NCI-H69 (cell line): ENCODE results near the gene PTPRN2.
"Not testable (repeated sequence)": the region's sequence is repeated elsewhere in the genome, so short reads cannot be mapped to it uniquely, and the experiment has no call there.

Experiments used
- DNase-seq: peaks from one replicate; lab custom pipeline; 2025; lab: John Stamatoyannopoulos, UW

PTPRN2 gene

GRCh38 chr7:158516524-158516923 is 71.1 kb downstream of the PTPRN2 start:
- DNase-seq, result no peak

- DNase-seq, result no peak
Measured at GRCh38 chr7:158512869-158513268, 74.8 kb downstream of the PTPRN2 start.

- DNase-seq, result no peak
Measured at GRCh38 chr7:158512042-158512441, 75.6 kb downstream of the PTPRN2 start.

GRCh38 chr7:158508802-158509385 is 78.7 kb downstream of the PTPRN2 start:
- peak; percentile 77 for DNase-seq

- DNase-seq, result peak; percentile 95
Measured at GRCh38 chr7:158508321-158508720, 79.3 kb downstream of the PTPRN2 start.

- DNase-seq, result no peak
Measured at GRCh38 chr7:158507917-158508316, 79.7 kb downstream of the PTPRN2 start.

GRCh38 chr7:158507175-158507574 is 80.4 kb downstream of the PTPRN2 start:
- DNase-seq, result not testable (repeated sequence)

- no peak for DNase-seq
Measured at GRCh38 chr7:158506626-158507025, 81.0 kb downstream of the PTPRN2 start.

GRCh38 chr7:158505683-158506082 is 81.9 kb downstream of the PTPRN2 start:
- no peak for DNase-seq

GRCh38 chr7:158502068-158502750 is 85.4 kb downstream of the PTPRN2 start:
- no peak for DNase-seq

GRCh38 chr7:158501393-158502067 is 86.1 kb downstream of the PTPRN2 start:
- no peak for DNase-seq

GRCh38 chr7:158500651-158501052 is 87.0 kb downstream of the PTPRN2 start:
- DNase-seq, result no peak

- DNase-seq, result peak; percentile 45
Measured at GRCh38 chr7:158499082-158499455, 88.6 kb downstream of the PTPRN2 start.

- DNase-seq, result peak; percentile 45
Measured at GRCh38 chr7:158498443-158499081, 89.1 kb downstream of the PTPRN2 start.

GRCh38 chr7:158497627-158498026 is 90.0 kb downstream of the PTPRN2 start:
- no peak for DNase-seq

- DNase-seq, result peak; percentile 90
Measured at GRCh38 chr7:158495786-158496185, 91.8 kb downstream of the PTPRN2 start.

- DNase-seq, result peak; percentile 71
Measured at GRCh38 chr7:158495216-158495615, 92.4 kb downstream of the PTPRN2 start.

GRCh38 chr7:158494643-158495042 is 93.0 kb downstream of the PTPRN2 start:
- peak; percentile 59 for DNase-seq

- DNase-seq, result peak; percentile 66
Measured at GRCh38 chr7:158494162-158494586, 93.4 kb downstream of the PTPRN2 start.

- DNase-seq, result peak; percentile 40
Measured at GRCh38 chr7:158492367-158492764, 95.3 kb downstream of the PTPRN2 start.

GRCh38 chr7:158491094-158491493 is 96.5 kb downstream of the PTPRN2 start:
- no peak for DNase-seq

- no peak for DNase-seq
Measured at GRCh38 chr7:158490171-158490782, 97.3 kb downstream of the PTPRN2 start.
